H9 (cell line): ENCODE data around the gene RASA3. TPM values are rescaled to one million over a fixed set of nuclear protein-coding genes. Genes with fewer than 3 reads are reported as not detected.

Source experiments
- DNase-seq: peaks from one replicate; pipeline ENCODE4 v3.0.0-alpha.2; 2017
- H2AFZ ChIP-seq: one replicate; pipeline ENCODE4 v1.6.1; 2013; ENCODE audit warnings: mild to moderate bottlenecking, low read length, control low read depth, moderate library complexity
- H2AK5ac ChIP-seq: 2 replicates; pipeline ENCODE4 v1.6.1; 2013; ENCODE audit warnings: low read length, control low read depth, mixed read lengths; ENCODE audit not compliant: insufficient read length
- H2BK120ac ChIP-seq: one replicate; pipeline ENCODE4 v1.6.1; 2013; ENCODE audit warnings: low read depth, mild to moderate bottlenecking, low read length, control low read depth, inconsistent platforms; ENCODE audit not compliant: poor library complexity, severe bottlenecking
- H2BK12ac ChIP-seq: 2 replicates; pipeline ENCODE4 v1.6.1; 2013; ENCODE audit warnings: low read length, control low read depth, mixed read lengths, low read depth; ENCODE audit not compliant: insufficient read length
- H2BK15ac ChIP-seq: 2 replicates; pipeline ENCODE4 v1.6.1; 2013; ENCODE audit warnings: low read depth, low read length, control low read depth
- H2BK20ac ChIP-seq: one replicate; pipeline ENCODE4 v1.6.1; 2013; ENCODE audit warnings: low read depth, mild to moderate bottlenecking, low read length, control low read depth, inconsistent platforms; ENCODE audit not compliant: poor library complexity, severe bottlenecking
- H2BK5ac ChIP-seq: 2 replicates; pipeline ENCODE4 v1.6.1; 2013; ENCODE audit warnings: low read length, control low read depth, mixed read lengths; ENCODE audit not compliant: insufficient read length
- H3K14ac ChIP-seq: 2 replicates; pipeline ENCODE4 v1.6.1; 2013; ENCODE audit warnings: low read length, control low read depth; ENCODE audit not compliant: insufficient read depth
- H3K18ac ChIP-seq: 2 replicates; pipeline ENCODE4 v1.6.1; 2013; ENCODE audit warnings: low read depth, mild to moderate bottlenecking, mixed read lengths, low read length, control low read depth; ENCODE audit not compliant: insufficient read length
- H3K23ac ChIP-seq: 2 replicates; pipeline ENCODE4 v1.6.1; 2013; ENCODE audit warnings: low read length, control low read depth, mixed read lengths, low read depth; ENCODE audit not compliant: insufficient read length
- H3K23me2 ChIP-seq: 2 replicates; pipeline ENCODE4 v1.6.1; 2013; ENCODE audit warnings: low read depth, mild to moderate bottlenecking, mixed read lengths, low read length, control low read depth; ENCODE audit not compliant: insufficient read length, poor library complexity, severe bottlenecking
- H3K27ac ChIP-seq: 2 replicates; pipeline ENCODE4 v1.5.1; 2013; ENCODE audit warnings: low read length, control low read depth, mixed read lengths, low read depth; ENCODE audit not compliant: insufficient read length
- H3K27me3 ChIP-seq: 2 replicates; pipeline ENCODE4 v1.6.1; 2013; ENCODE audit warnings: low read length, control low read depth, inconsistent platforms; ENCODE audit not compliant: insufficient read depth
- H3K4ac ChIP-seq: 2 replicates; pipeline ENCODE4 v1.6.1; 2013; ENCODE audit warnings: low read depth, mild to moderate bottlenecking, control low read depth, inconsistent platforms, low read length, moderate library complexity
- H3K4me1 ChIP-seq: 2 replicates; pipeline ENCODE4 v1.6.1; 2013; ENCODE audit warnings: low read length, control low read depth, inconsistent platforms; ENCODE audit not compliant: insufficient read depth
- H3K4me2 ChIP-seq: 2 replicates; pipeline ENCODE4 v1.6.1; 2013; ENCODE audit warnings: low read length, control low read depth, mixed read lengths; ENCODE audit not compliant: insufficient read length, insufficient read depth
- H3K56ac ChIP-seq: 2 replicates; pipeline ENCODE4 v1.6.1; 2013; ENCODE audit warnings: low read depth, mild to moderate bottlenecking, mixed read lengths, low read length, control low read depth; ENCODE audit not compliant: insufficient read length
- H3K79me1 ChIP-seq: 2 replicates; pipeline ENCODE4 v1.6.1; 2013; ENCODE audit warnings: low read depth, mild to moderate bottlenecking, moderate library complexity, low read length, control low read depth, inconsistent platforms; ENCODE audit not compliant: insufficient read depth, poor library complexity, severe bottlenecking
- H3K79me2 ChIP-seq: 2 replicates; pipeline ENCODE4 v1.6.1; 2013; ENCODE audit warnings: low read length, control low read depth, inconsistent platforms; ENCODE audit not compliant: insufficient read depth
- H3K9ac ChIP-seq: 2 replicates; pipeline ENCODE4 v1.6.1; 2013; ENCODE audit warnings: low read length, control low read depth, mixed read lengths; ENCODE audit not compliant: insufficient read length; ENCODE audit errors: extremely low read depth
- H3K9me3 ChIP-seq: one replicate; pipeline ENCODE4 v1.6.1; 2013; ENCODE audit warnings: low read depth, low read length, inconsistent platforms; ENCODE audit not compliant: control insufficient read depth
- H3T11ph ChIP-seq: one replicate; pipeline ENCODE4 v1.6.1; 2013; ENCODE audit warnings: mild to moderate bottlenecking, low read length, control low read depth, inconsistent platforms
- H4K20me1 ChIP-seq: one replicate; pipeline ENCODE4 v1.6.1; 2013; ENCODE audit not compliant: control insufficient read depth, insufficient read length, insufficient read depth
- H4K5ac ChIP-seq: 2 replicates; pipeline ENCODE4 v1.6.1; 2013; ENCODE audit warnings: low read depth, mild to moderate bottlenecking, mixed read lengths, low read length, control low read depth; ENCODE audit not compliant: insufficient read length
- H4K8ac ChIP-seq: replicated peaks from 2 replicates; pipeline ENCODE4 v1.6.1; 2013; ENCODE audit warnings: low read length, control low read depth, mixed read lengths, low read depth; ENCODE audit not compliant: insufficient read length
- H4K91ac ChIP-seq: 2 replicates; pipeline ENCODE4 v1.6.1; 2013; ENCODE audit warnings: low read depth, mild to moderate bottlenecking, moderate library complexity, mixed read lengths, low read length, control low read depth; ENCODE audit not compliant: insufficient read length
- H3K27ac Mint-ChIP-seq, 3 experiments: 2 replicates in 2 of 3; 3 replicates in 1 of 3; pipeline ENCODE4 v1.8.0; 2020 to 2021; ENCODE audit warnings: mixed read lengths in 3 of 3, mild to moderate bottlenecking in 1 of 3, moderate library complexity in 1 of 3
- H3K27me3 Mint-ChIP-seq: 2 replicates; pipeline ENCODE4 v1.8.0; 2021; ENCODE audit warnings: low read depth, mild to moderate bottlenecking, moderate library complexity, mixed read lengths
- H3K36me3 Mint-ChIP-seq, 3 experiments: 2 replicates in 2 of 3; 3 replicates in 1 of 3; pipeline ENCODE4 v1.8.0; 2020 to 2021; ENCODE audit warnings: low read depth in 3 of 3, mixed read lengths in 3 of 3; ENCODE audit not compliant: insufficient read depth in 1 of 3
- H3K4me1 Mint-ChIP-seq, 2 experiments: 2 replicates each; pipeline ENCODE4 v1.8.0; 2020; ENCODE audit warnings: mixed read lengths in 2 of 2
- H3K4me3 Mint-ChIP-seq, 2 experiments: 2 replicates in 1 of 2; 3 replicates in 1 of 2; pipeline ENCODE4 v1.8.0; 2020 to 2021; ENCODE audit warnings: mild to moderate bottlenecking in 2 of 2, mixed read lengths in 2 of 2, moderate library complexity in 1 of 2
- H3K9me3 Mint-ChIP-seq, 2 experiments: 2 replicates in 1 of 2; 3 replicates in 1 of 2; pipeline ENCODE4 v1.8.0; 2020; ENCODE audit warnings: mild to moderate bottlenecking in 2 of 2, mixed read lengths in 2 of 2, moderate library complexity in 1 of 2
- WGBS: extraction: QIAGEN DNeasy Blood & Tissue Kit; methylation state at CpG from one replicate; pipeline ENCODE4 v1.1.7; 2013; ENCODE audit warnings: missing lambda C conversion rate, low lambda C conversion rate, mixed read lengths; ENCODE audit not compliant: insufficient read length; ENCODE audit errors: extremely low coverage; 5-methylcytosine and 5-hydroxymethylcytosine counted together
- total RNA-seq: library from RNA; stranded (reverse); gene quantifications from 2 replicates; pipeline ENCODE4 v1.2.1, GENCODE V29; 2021
- TF ChIP-seq, protein P1 (sequence below): fragments of 200-600 bp; sonication (generic); conservative IDR thresholded peaks from 3 replicates; pipeline ENCODE4 v1.8.0; 2021; ENCODE audit warnings: antibody characterized with exemption, mild to moderate bottlenecking

RASA3 gene
- total RNA-seq, 1 experiment from 2014 or later: 12.3 TPM

DNA sequence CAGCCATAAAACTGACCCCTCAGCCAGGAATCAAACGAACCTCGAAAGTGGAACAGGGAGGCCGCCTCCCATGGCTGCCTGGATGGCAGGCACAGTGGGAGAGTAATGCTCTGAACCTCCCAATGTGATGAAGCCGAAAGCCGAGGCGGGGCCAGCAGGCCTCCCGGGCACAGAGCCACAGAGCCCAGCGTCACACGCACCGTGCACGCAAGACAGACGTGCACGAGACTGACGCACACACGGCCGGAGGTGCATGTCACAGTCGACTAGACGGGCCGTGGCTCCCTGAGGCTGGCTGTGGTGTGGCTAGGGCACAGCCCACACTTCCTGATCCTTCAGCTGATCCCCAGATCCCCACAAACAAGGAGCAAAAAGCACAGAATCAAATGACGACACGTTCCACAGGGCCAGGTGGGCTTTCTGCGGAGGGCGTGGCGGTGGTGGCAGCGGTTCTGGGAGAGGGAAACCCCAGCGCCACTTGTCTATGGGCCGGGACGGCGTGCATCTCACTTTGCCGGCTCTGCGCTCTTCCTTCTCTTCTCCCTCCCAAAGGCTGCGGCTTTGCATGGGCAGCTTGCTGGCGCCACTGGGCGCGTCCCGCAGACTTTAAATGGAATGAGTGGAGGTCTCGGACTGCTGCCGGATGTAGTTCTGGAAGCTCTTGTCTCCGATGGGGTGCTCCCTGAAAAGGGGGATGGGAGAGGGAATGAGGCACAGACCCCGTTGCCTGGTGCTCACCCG, 153.5 kb downstream of the RASA3 start:
- Histone ChIP-seq H4K5ac (no peak overlapping the region), H3K27ac (no peak overlapping the region), H3K4ac (no peak overlapping the region), H3K9me3 (no peaks in the 10 kb centered on the region), H2BK12ac (no peak overlapping the region), H2AFZ (no peak overlapping the region), H3K79me1 (no peaks in the 10 kb centered on the region), H3K79me2 (no peaks in the 10 kb centered on the region), H3K14ac (no peak overlapping the region), H3K56ac (no peak overlapping the region), H3K23me2 (no peaks in the 10 kb centered on the region), H3K27me3 (no peaks in the 10 kb centered on the region), H2BK15ac (no peak overlapping the region), H2BK5ac (no peak overlapping the region), H4K20me1 (peaks cover 11% of the 10 kb centered on the region), H4K91ac (no peak overlapping the region), H2BK120ac (no peak overlapping the region), H3K23ac (no peak overlapping the region), H3K18ac (no peak overlapping the region), H3K4me1 (no peaks in the 10 kb centered on the region), H3K9ac (no peak overlapping the region), H3T11ph (no peak overlapping the region), H4K8ac (no peak overlapping the region), H3K4me2 (no peak overlapping the region), H2AK5ac (no peak overlapping the region), H2BK20ac (no peak overlapping the region)
- peak overlapping the region; percentile 62 to 83 (median 63); a peak in 5 of 7 replicates for H3K27ac Mint-ChIP-seq
- no peak for DNase-seq
- H3K27me3 Mint-ChIP-seq: no peaks in the 10 kb centered on the region
- no CpG with 5 or more reads among the region's 41 CpGs for WGBS
- TF ChIP-seq, protein P1, sequence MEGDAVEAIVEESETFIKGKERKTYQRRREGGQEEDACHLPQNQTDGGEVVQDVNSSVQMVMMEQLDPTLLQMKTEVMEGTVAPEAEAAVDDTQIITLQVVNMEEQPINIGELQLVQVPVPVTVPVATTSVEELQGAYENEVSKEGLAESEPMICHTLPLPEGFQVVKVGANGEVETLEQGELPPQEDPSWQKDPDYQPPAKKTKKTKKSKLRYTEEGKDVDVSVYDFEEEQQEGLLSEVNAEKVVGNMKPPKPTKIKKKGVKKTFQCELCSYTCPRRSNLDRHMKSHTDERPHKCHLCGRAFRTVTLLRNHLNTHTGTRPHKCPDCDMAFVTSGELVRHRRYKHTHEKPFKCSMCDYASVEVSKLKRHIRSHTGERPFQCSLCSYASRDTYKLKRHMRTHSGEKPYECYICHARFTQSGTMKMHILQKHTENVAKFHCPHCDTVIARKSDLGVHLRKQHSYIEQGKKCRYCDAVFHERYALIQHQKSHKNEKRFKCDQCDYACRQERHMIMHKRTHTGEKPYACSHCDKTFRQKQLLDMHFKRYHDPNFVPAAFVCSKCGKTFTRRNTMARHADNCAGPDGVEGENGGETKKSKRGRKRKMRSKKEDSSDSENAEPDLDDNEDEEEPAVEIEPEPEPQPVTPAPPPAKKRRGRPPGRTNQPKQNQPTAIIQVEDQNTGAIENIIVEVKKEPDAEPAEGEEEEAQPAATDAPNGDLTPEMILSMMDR: no peak
- H3K4me3 Mint-ChIP-seq: no peak overlapping the region
- H3K9me3 Mint-ChIP-seq: no peaks in the 10 kb centered on the region
- peaks cover 0 to 13% of the 10 kb centered on the region in 2 experiments; a peak in 2 of 4 replicates for H3K4me1 Mint-ChIP-seq
- peaks cover 12 to 20% (median 13%) of the 10 kb centered on the region in 3 experiments; a peak in 6 of 7 replicates for H3K36me3 Mint-ChIP-seq
